ENCODE data around the gene SERPINA1. TPM values are rescaled to one million over a fixed set of nuclear protein-coding genes. Genes with fewer than 3 reads are reported as not detected.

The SERPINA1 gene
- total and polyA plus RNA-seq, 2 of the 13 experiments (the other 11 are each of a cell fraction or from before 2014, with no cell fraction given), result 3,266 to 11,015 TPM

DNA sequence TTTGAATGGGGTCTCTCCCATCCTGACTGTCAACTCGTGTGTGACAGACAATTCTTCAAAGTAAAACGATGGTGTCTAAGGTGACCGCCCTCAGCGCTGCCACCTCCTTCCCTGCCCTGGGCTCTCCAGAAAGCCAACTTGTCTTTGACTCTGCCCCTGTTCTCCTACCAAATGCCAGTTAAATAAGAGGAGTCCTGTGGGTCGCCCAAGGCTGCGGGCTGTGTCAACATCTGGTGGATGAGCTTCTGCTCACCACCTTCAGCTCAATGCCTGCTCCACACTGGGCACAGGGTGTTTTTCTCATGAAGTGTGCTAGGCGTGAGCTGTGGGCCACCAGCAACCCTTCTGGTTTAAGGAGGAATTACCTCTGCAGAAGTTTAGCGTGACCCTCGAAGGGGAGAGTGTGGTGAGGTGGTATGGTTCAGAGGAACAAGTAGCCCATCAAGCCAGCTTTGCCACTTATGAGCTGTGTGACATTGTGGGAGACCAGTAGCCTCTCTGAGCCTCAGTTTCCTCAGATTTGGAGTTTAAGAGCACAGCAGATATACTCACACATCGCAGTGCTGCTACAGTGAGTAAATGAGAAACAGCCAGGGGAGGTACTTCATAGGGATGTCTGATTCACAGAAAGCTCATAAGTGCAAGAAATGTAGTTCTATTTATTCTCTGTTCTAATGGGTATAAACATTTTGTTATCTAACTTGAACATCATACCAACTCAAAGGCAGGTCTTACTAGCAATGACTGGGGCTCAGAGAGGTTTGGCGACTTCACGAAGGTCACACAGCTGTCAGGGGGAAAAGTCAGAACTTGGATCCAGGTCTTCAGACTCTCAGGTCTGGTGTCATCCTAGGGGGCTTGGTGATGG, 12.1 kb downstream of the SERPINA1 start (continued):
- TF ChIP-seq SKIL (CRISPR knock-in tag; IDR thresholded peaks at IDR 0.05; ENCODE audit: borderline replicate concordance) (no peak), SMARCE1 (IDR thresholded peaks at IDR 0.05; ENCODE audit: borderline replicate concordance) (no peak), NR2C2 (CRISPR knock-in tag; IDR thresholded peaks at IDR 0.05; ENCODE audit: borderline replicate concordance) (peak; percentile 10; the same call in 1 of the 2 replicates), ZNF75D (CRISPR knock-in tag; IDR thresholded peaks at IDR 0.05; ENCODE audit: borderline replicate concordance) (no peak), ZNF335 (CRISPR knock-in tag; IDR thresholded peaks at IDR 0.05) (no peak), CEBPZ (IDR thresholded peaks at IDR 0.05; ENCODE audit: low read length) (no peak), FOXA3 (CRISPR knock-in tag; IDR thresholded peaks at IDR 0.05) (no peak; the same call in 1 of the 2 replicates), ZNF20 (CRISPR knock-in tag; IDR thresholded peaks at IDR 0.05) (no peak), KDM2A (CRISPR knock-in tag; IDR thresholded peaks at IDR 0.05; ENCODE audit: borderline replicate concordance, low read depth) (peak; percentile 90), HOXA7 (CRISPR knock-in tag; IDR thresholded peaks at IDR 0.05) (peak; percentile 80), HMG20B (CRISPR knock-in tag; conservative IDR thresholded peaks at IDR 0.05) (no peak)
- TF ChIP-seq, protein P1, sequence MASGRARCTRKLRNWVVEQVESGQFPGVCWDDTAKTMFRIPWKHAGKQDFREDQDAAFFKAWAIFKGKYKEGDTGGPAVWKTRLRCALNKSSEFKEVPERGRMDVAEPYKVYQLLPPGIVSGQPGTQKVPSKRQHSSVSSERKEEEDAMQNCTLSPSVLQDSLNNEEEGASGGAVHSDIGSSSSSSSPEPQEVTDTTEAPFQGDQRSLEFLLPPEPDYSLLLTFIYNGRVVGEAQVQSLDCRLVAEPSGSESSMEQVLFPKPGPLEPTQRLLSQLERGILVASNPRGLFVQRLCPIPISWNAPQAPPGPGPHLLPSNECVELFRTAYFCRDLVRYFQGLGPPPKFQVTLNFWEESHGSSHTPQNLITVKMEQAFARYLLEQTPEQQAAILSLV (CRISPR knock-in tag; IDR thresholded peaks at IDR 0.05; ENCODE audit: borderline replicate concordance), result no peak
- TF ChIP-seq, protein P2, sequence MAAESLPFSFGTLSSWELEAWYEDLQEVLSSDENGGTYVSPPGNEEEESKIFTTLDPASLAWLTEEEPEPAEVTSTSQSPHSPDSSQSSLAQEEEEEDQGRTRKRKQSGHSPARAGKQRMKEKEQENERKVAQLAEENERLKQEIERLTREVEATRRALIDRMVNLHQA (CRISPR knock-in tag; IDR thresholded peaks at IDR 0.05), result no peak
- TF ChIP-seq, protein P3, sequence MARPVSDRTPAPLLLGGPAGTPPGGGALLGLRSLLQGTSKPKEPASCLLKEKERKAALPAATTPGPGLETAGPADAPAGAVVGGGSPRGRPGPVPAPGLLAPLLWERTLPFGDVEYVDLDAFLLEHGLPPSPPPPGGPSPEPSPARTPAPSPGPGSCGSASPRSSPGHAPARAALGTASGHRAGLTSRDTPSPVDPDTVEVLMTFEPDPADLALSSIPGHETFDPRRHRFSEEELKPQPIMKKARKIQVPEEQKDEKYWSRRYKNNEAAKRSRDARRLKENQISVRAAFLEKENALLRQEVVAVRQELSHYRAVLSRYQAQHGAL (CRISPR knock-in tag; IDR thresholded peaks at IDR 0.05; ENCODE audit: not compliant biosample characterization), result peak; percentile 18
